ENCODE data around the gene IRF4. TPM values are rescaled to one million over a fixed set of nuclear protein-coding genes. Genes with fewer than 3 reads are reported as not detected.

Gene IRF4
- total RNA-seq, 2 experiments from 2014 or later, result 189 to 291 TPM

- Histone ChIP-seq H3K27ac (ENCODE audit: low read depth, low read length, poor library complexity, severe bottlenecking) (no peak overlapping the region), H3K9me2 (ENCODE audit: insufficient read depth, low read length) (no peaks in the 10 kb centered on the region), H3K4me1 (ENCODE audit: insufficient read depth, low read length, poor library complexity, severe bottlenecking) (no peaks in the 10 kb centered on the region), H3K79me2 (ENCODE audit: insufficient read depth, low read depth, low read length) (no peaks in the 10 kb centered on the region), H3K36me3 (ENCODE audit: insufficient read depth, low read length) (no peaks in the 10 kb centered on the region), H2AFZ (ENCODE audit: low read length) (no peak overlapping the region), H3K4me2 (ENCODE audit: low read length) (no peak overlapping the region), H4K20me1 (ENCODE audit: insufficient read depth, low read length) (no peaks in the 10 kb centered on the region), H3K4me3 (ENCODE audit: low read depth, low read length, poor library complexity, severe bottlenecking) (no peak overlapping the region), H3K9me3 (ENCODE audit: low read length) (no peaks in the 10 kb centered on the region)
- POLR2A ChIA-PET, result no interaction called here
- CTCF ChIA-PET (ENCODE audit: unreplicated experiment), result interaction anchor here (0.8 kb wide), 1 partner anchor 20 kb away, joined by 5 read pairs; no protein-coding TSS in a partner anchor
- no peak for DNase-seq (ENCODE audit: low spot score)
- BruUV-seq (replicated peaks), result no TSS peak
- TF ChIP-seq EZH2phosphoT487 (IDR thresholded peaks at IDR 0.05; ENCODE audit: borderline replicate concordance, low read depth, low read length) (no peak), CTCF (conservative IDR thresholded peaks at IDR 0.05; ENCODE audit: low read length) (no peak)
- intact Hi-C loops (cut with micrococcal nuclease; ENCODE audit: unreplicated experiment), result no loop called here
These were observed 56.9 kb downstream of the IRF4 start for GRCh38 chr6:448296-449056.

DNA sequence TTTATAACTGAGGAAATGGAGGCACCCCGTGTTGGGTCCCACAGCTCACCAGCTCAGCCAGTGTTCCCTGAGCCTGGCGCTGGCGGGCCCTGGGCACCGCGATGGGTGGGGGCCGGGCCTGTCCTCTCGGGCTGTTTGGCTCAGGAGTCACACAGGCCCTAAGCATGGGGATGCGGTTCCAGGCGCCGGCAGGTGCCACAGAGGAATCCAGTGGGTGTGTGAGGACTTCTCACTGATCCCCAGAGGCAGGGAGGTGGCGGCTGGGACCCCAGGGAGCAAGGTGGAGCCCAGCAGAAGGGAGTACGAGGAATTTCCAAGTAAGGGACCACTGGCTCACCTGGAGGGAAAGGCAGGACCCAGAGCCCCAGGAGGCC is 57.5 kb downstream of the IRF4 start:
- no peak overlapping the region for H3K27ac ChIP-seq (ENCODE audit: low read depth, low read length, poor library complexity, severe bottlenecking)
- H2AFZ ChIP-seq (ENCODE audit: low read length), result no peak overlapping the region
- TF ChIP-seq CTCF (conservative IDR thresholded peaks at IDR 0.05; ENCODE audit: low read length) (no peak), EZH2phosphoT487 (IDR thresholded peaks at IDR 0.05; ENCODE audit: borderline replicate concordance, low read depth, low read length) (no peak)
- DNase-seq (ENCODE audit: low spot score), result no peak
- H3K79me2 ChIP-seq (ENCODE audit: insufficient read depth, low read depth, low read length), result no peaks in the 10 kb centered on the region
- no peaks in the 10 kb centered on the region for H3K9me2 ChIP-seq (ENCODE audit: insufficient read depth, low read length)
- POLR2A ChIA-PET, result no interaction called here
- H4K20me1 ChIP-seq (ENCODE audit: insufficient read depth, low read length), result no peaks in the 10 kb centered on the region
- intact Hi-C loops (cut with micrococcal nuclease; ENCODE audit: unreplicated experiment), result no loop called here
- CTCF ChIA-PET (ENCODE audit: unreplicated experiment), result interaction anchor here (0.8 kb wide), 1 partner anchor 19 kb away, joined by 5 read pairs; no protein-coding TSS in a partner anchor
- no peak overlapping the region for H3K4me2 ChIP-seq (ENCODE audit: low read length)
- H3K9me3 ChIP-seq (ENCODE audit: low read length), result no peaks in the 10 kb centered on the region
- H3K36me3 ChIP-seq (ENCODE audit: insufficient read depth, low read length), result no peaks in the 10 kb centered on the region
- no TSS peak for BruUV-seq (replicated peaks)
- H3K4me1 ChIP-seq (ENCODE audit: insufficient read depth, low read length, poor library complexity, severe bottlenecking), result no peaks in the 10 kb centered on the region
- no peak overlapping the region for H3K4me3 ChIP-seq (ENCODE audit: low read depth, low read length, poor library complexity, severe bottlenecking)

All from OCI-LY7 (cell line).